MM.1S (cell line): ENCODE results near the gene MAML3.

ENCODE experiments used
- DNase-seq: peaks from one replicate; pipeline ENCODE4 v3.0.0-alpha.2; 2015
- H2AFZ ChIP-seq: fragments of 300-600 bp; sonication (generic); 2 replicates; pipeline ENCODE4 v1.6.0; 2016; ENCODE audit warnings: antibody characterized with exemption, low read length
- H3F3A ChIP-seq: fragments of 300-600 bp; sonication (generic); 2 replicates; pipeline ENCODE4 v1.6.1; 2016; ENCODE audit warnings: mild to moderate bottlenecking, antibody characterized with exemption, low read length, moderate library complexity, mixed read lengths; ENCODE audit not compliant: insufficient read depth
- H3K27ac ChIP-seq: fragments of 300-600 bp; sonication (generic); 2 replicates; pipeline ENCODE4 v1.5.1; 2016; ENCODE audit warnings: mild to moderate bottlenecking, low read length
- H3K27me3 ChIP-seq: fragments of 300-600 bp; sonication (generic); replicated peaks from 2 replicates; pipeline ENCODE4 v1.6.0; 2016; ENCODE audit warnings: low read length; ENCODE audit not compliant: insufficient read depth
- H3K36me3 ChIP-seq: fragments of 300-600 bp; sonication (generic); replicated peaks from 2 replicates; pipeline ENCODE4 v1.6.1; 2016; ENCODE audit warnings: mild to moderate bottlenecking, low read length, mixed read lengths; ENCODE audit not compliant: insufficient read depth
- H3K4me1 ChIP-seq: fragments of 300-600 bp; sonication (generic); 2 replicates; pipeline ENCODE4 v1.6.1; 2016; ENCODE audit warnings: low read length, mixed read lengths
- H3K4me2 ChIP-seq: fragments of 300-600 bp; sonication (generic); 2 replicates; pipeline ENCODE4 v1.6.0; 2016; ENCODE audit warnings: low read depth, low read length
- H3K4me3 ChIP-seq: fragments of 300-600 bp; sonication (generic); 2 replicates; pipeline ENCODE4 v1.5.1; 2016; ENCODE audit warnings: low read length, mixed read lengths
- H3K79me2 ChIP-seq: fragments of 300-600 bp; sonication (generic); 2 replicates; pipeline ENCODE4 v1.6.1; 2016; ENCODE audit warnings: mixed run types, low read length, mixed read lengths
- H3K9ac ChIP-seq: fragments of 300-600 bp; sonication (generic); 2 replicates; pipeline ENCODE4 v1.6.1; 2016; ENCODE audit warnings: low read length, mixed read lengths
- H3K9me2 ChIP-seq: fragments of 300-600 bp; sonication (generic); replicated peaks from 2 replicates; pipeline ENCODE4 v1.6.1; 2016; ENCODE audit warnings: mild to moderate bottlenecking, low read length, mixed read lengths; ENCODE audit not compliant: insufficient read depth
- H3K9me3 ChIP-seq: fragments of 300-600 bp; sonication (generic); replicated peaks from 2 replicates; pipeline ENCODE4 v1.6.1; 2016; ENCODE audit warnings: mild to moderate bottlenecking, low read length, mixed read lengths; ENCODE audit not compliant: insufficient read depth
- H4K20me1 ChIP-seq: fragments of 300-600 bp; sonication (generic); 2 replicates; pipeline ENCODE4 v1.6.1; 2016; ENCODE audit warnings: mild to moderate bottlenecking, low read length, moderate library complexity, mixed read lengths; ENCODE audit not compliant: insufficient read depth
- CTCF ChIP-seq: fragments of 300-600 bp; sonication (generic); IDR thresholded peaks from 2 replicates; pipeline ENCODE4 v1.5.1; 2016; ENCODE audit warnings: antibody characterized with exemption, low read length, mixed read lengths
- EZH2 ChIP-seq: fragments of 300-600 bp; sonication (generic); optimal IDR thresholded peaks from 2 replicates; pipeline ENCODE3; 2017; ENCODE audit warnings: low read depth, mild to moderate bottlenecking, antibody characterized with exemption, low read length, mixed read lengths
- EZH2phosphoT487 ChIP-seq: fragments of 300-600 bp; sonication (generic); IDR thresholded peaks from 2 replicates; pipeline ENCODE4 v1.6.1; 2018; ENCODE audit warnings: antibody characterized with exemption, low read length

Gene MAML3

GRCh38 chr4:140174543-140174942 is 20.6 kb upstream of the MAML3 start:
- Histone ChIP-seq H3K9me3 (no peaks in the 10 kb centered on the region), H3K9me2 (no peaks in the 10 kb centered on the region), H3K27ac (no peak overlapping the region), H3K4me2 (peak overlapping the region; percentile 1; the same call in 1 of the 2 replicates), H3K27me3 (no peaks in the 10 kb centered on the region), H4K20me1 (no peaks in the 10 kb centered on the region), H3K79me2 (no peaks in the 10 kb centered on the region), H3K36me3 (no peaks in the 10 kb centered on the region), H3K4me3 (no peak overlapping the region), H3K4me1 (peaks cover 7% of the 10 kb centered on the region), H3K9ac (no peak overlapping the region), H3F3A (no peaks in the 10 kb centered on the region), H2AFZ (0 out of 2 replicates have a peak overlapping the region, but pooled peaks have one; percentile 2)
- DNase-seq, result peak; percentile 26
- TF ChIP-seq EZH2 (no peak), CTCF (no peak), EZH2phosphoT487 (no peak)

- Histone ChIP-seq H3K9me2 (no peaks in the 10 kb centered on the region), H3F3A (no peaks in the 10 kb centered on the region), H3K27me3 (no peaks in the 10 kb centered on the region), H4K20me1 (no peaks in the 10 kb centered on the region), H3K27ac (no peak overlapping the region), H3K4me3 (no peak overlapping the region), H3K4me2 (no peak overlapping the region), H3K9me3 (no peaks in the 10 kb centered on the region), H3K4me1 (peaks cover 7% of the 10 kb centered on the region), H2AFZ (no peak overlapping the region), H3K36me3 (no peaks in the 10 kb centered on the region), H3K79me2 (no peaks in the 10 kb centered on the region), H3K9ac (no peak overlapping the region)
- DNase-seq, result no peak
- TF ChIP-seq CTCF, result no peak
- no peak for TF ChIP-seq EZH2
- no peak for TF ChIP-seq EZH2phosphoT487
These were observed 19.0 kb upstream of the MAML3 start for GRCh38 chr4:140172960-140173359.

- Histone ChIP-seq H3K4me2 (no peak overlapping the region), H3K36me3 (no peaks in the 10 kb centered on the region), H3F3A (no peaks in the 10 kb centered on the region), H3K79me2 (no peaks in the 10 kb centered on the region), H3K4me3 (no peak overlapping the region), H3K9ac (no peak overlapping the region), H4K20me1 (no peaks in the 10 kb centered on the region), H2AFZ (no peak overlapping the region), H3K27me3 (no peaks in the 10 kb centered on the region), H3K27ac (no peak overlapping the region), H3K9me2 (no peaks in the 10 kb centered on the region), H3K4me1 (peaks cover 7% of the 10 kb centered on the region), H3K9me3 (no peaks in the 10 kb centered on the region)
- DNase-seq, result no peak
- TF ChIP-seq EZH2 (no peak), EZH2phosphoT487 (no peak)
These were observed 16.3 kb upstream of the MAML3 start for GRCh38 chr4:140170299-140170698.

GRCh38 chr4:140168936-140169335 is 15.0 kb upstream of the MAML3 start:
- TF ChIP-seq CTCF (no peak), EZH2 (no peak), EZH2phosphoT487 (no peak)
- Histone ChIP-seq H3F3A (no peaks in the 10 kb centered on the region), H3K4me2 (no peak overlapping the region), H4K20me1 (no peaks in the 10 kb centered on the region), H3K9me3 (no peaks in the 10 kb centered on the region), H3K79me2 (no peaks in the 10 kb centered on the region), H3K27me3 (no peaks in the 10 kb centered on the region), H3K4me3 (no peak overlapping the region), H3K4me1 (no peaks in the 10 kb centered on the region), H3K9me2 (no peaks in the 10 kb centered on the region), H3K9ac (no peak overlapping the region), H3K36me3 (no peaks in the 10 kb centered on the region), H2AFZ (no peak overlapping the region), H3K27ac (no peak overlapping the region)
- DNase-seq, result no peak
